ENCODE data around the gene SLC1A6. TPM values are rescaled to one million over a fixed set of nuclear protein-coding genes. Genes with fewer than 3 reads are reported as not detected.

SLC1A6 gene
- polyA plus RNA-seq, 1 donor from 2014 or later: 46.6 TPM

DNA sequence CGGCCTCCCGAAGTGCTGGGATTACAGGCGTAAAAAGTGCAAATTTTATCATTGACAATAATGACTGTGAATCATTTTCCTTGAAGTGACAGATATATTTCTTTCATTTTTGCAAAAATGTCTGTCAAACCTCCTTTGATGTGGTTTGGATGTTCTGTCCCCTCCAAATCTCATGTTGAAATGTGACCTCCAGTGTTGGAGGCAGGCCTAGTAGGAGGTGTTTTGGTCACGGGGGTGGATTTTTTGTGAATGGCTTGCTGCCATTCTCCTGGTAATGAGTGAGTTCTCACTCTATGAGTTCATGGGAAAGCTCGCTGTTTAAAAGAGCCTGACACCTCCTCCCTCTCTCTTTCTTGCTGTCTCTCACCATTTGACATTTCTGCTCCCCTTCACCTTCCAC lies 5.5 kb upstream of the SLC1A6 start:
- Histone ChIP-seq H3K27ac (ENCODE audit: low read length) (no peak overlapping the region), H2AFZ (ENCODE audit: low read depth, low read length) (no peak overlapping the region), H3K4me2 (ENCODE audit: low read length) (no peak overlapping the region), H4K20me1 (ENCODE audit: insufficient read depth) (no peaks in the 10 kb centered on the region), H3K36me3 (ENCODE audit: insufficient read depth, low read length) (no peaks in the 10 kb centered on the region), H3K79me2 (replicated peaks; ENCODE audit: insufficient read depth, low read length) (no peaks in the 10 kb centered on the region), H3K4me3 (ENCODE audit: low read length) (no peak overlapping the region), H3K27me3 (ENCODE audit: insufficient read depth, low read depth, low read length) (no peaks in the 10 kb centered on the region), H3K9me3 (ENCODE audit: low read length) (no peaks in the 10 kb centered on the region), H3K9me2 (ENCODE audit: insufficient read depth, low read length) (no peaks in the 10 kb centered on the region), H3F3A (ENCODE audit: insufficient read depth, low read length, poor library complexity, severe bottlenecking) (no peaks in the 10 kb centered on the region), H3K9ac (ENCODE audit: low read length) (no peak overlapping the region)
- TF ChIP-seq EP300 (conservative IDR thresholded peaks at IDR 0.05; ENCODE audit: poor library complexity, severe bottlenecking) (no peak), MXI1 (conservative IDR thresholded peaks at IDR 0.05; ENCODE audit: poor library complexity, severe bottlenecking) (no peak), EZH2 (IDR thresholded peaks at IDR 0.05; ENCODE audit: borderline replicate concordance, insufficient read depth, low read length, poor library complexity, severe bottlenecking) (no peak)
- TF ChIP-seq, protein P1, sequence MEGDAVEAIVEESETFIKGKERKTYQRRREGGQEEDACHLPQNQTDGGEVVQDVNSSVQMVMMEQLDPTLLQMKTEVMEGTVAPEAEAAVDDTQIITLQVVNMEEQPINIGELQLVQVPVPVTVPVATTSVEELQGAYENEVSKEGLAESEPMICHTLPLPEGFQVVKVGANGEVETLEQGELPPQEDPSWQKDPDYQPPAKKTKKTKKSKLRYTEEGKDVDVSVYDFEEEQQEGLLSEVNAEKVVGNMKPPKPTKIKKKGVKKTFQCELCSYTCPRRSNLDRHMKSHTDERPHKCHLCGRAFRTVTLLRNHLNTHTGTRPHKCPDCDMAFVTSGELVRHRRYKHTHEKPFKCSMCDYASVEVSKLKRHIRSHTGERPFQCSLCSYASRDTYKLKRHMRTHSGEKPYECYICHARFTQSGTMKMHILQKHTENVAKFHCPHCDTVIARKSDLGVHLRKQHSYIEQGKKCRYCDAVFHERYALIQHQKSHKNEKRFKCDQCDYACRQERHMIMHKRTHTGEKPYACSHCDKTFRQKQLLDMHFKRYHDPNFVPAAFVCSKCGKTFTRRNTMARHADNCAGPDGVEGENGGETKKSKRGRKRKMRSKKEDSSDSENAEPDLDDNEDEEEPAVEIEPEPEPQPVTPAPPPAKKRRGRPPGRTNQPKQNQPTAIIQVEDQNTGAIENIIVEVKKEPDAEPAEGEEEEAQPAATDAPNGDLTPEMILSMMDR (IDR thresholded peaks at IDR 0.05; ENCODE audit: poor library complexity, severe bottlenecking): no peak

DNA sequence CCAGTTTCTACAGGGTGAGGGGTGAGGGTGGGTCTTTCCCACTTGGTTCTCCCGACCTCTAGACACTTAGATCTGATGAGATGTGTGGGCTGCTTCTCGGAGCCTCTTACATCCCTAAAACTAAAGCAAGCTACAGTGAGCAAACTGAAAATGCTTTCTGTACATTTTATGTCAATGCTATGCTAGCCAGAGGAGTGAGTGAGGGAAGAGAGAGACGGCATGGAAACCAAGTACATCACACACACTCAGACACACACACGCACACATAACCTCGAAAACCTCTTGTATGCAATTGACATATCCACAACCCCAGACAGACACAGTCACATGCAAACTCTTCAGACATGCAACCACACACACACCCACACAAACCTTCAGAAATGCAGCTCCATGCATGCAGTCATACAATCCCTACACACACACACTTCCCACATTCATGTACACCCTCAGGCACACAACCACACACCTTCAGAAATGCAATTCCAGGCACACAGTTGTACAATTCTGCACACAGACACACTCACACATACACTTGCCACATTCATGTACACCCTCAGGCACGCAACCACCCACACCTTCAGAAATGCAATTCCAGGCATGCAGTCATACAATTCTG lies 1.4 kb downstream of the SLC1A6 start:
- Histone ChIP-seq H3K9me3 (ENCODE audit: low read length) (no peaks in the 10 kb centered on the region), H4K20me1 (ENCODE audit: insufficient read depth) (no peaks in the 10 kb centered on the region), H3K27me3 (ENCODE audit: insufficient read depth, low read depth, low read length) (no peaks in the 10 kb centered on the region), H2AFZ (ENCODE audit: low read depth, low read length) (peak overlapping the region; percentile 56), H3K4me2 (ENCODE audit: low read length) (peak overlapping the region; percentile 72), H3K9ac (ENCODE audit: low read length) (peak overlapping the region; percentile 79), H3F3A (ENCODE audit: insufficient read depth, low read length, poor library complexity, severe bottlenecking) (no peaks in the 10 kb centered on the region), H3K9me2 (ENCODE audit: insufficient read depth, low read length) (no peaks in the 10 kb centered on the region), H3K79me2 (replicated peaks; ENCODE audit: insufficient read depth, low read length) (no peaks in the 10 kb centered on the region), H3K27ac (ENCODE audit: low read length) (peak overlapping the region; percentile 70), H3K4me3 (ENCODE audit: low read length) (peak overlapping the region; percentile 88), H3K36me3 (ENCODE audit: insufficient read depth, low read length) (no peaks in the 10 kb centered on the region)
- no peak for TF ChIP-seq MXI1 (conservative IDR thresholded peaks at IDR 0.05; ENCODE audit: poor library complexity, severe bottlenecking)
- TF ChIP-seq, protein P2, sequence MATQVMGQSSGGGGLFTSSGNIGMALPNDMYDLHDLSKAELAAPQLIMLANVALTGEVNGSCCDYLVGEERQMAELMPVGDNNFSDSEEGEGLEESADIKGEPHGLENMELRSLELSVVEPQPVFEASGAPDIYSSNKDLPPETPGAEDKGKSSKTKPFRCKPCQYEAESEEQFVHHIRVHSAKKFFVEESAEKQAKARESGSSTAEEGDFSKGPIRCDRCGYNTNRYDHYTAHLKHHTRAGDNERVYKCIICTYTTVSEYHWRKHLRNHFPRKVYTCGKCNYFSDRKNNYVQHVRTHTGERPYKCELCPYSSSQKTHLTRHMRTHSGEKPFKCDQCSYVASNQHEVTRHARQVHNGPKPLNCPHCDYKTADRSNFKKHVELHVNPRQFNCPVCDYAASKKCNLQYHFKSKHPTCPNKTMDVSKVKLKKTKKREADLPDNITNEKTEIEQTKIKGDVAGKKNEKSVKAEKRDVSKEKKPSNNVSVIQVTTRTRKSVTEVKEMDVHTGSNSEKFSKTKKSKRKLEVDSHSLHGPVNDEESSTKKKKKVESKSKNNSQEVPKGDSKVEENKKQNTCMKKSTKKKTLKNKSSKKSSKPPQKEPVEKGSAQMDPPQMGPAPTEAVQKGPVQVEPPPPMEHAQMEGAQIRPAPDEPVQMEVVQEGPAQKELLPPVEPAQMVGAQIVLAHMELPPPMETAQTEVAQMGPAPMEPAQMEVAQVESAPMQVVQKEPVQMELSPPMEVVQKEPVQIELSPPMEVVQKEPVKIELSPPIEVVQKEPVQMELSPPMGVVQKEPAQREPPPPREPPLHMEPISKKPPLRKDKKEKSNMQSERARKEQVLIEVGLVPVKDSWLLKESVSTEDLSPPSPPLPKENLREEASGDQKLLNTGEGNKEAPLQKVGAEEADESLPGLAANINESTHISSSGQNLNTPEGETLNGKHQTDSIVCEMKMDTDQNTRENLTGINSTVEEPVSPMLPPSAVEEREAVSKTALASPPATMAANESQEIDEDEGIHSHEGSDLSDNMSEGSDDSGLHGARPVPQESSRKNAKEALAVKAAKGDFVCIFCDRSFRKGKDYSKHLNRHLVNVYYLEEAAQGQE (IDR thresholded peaks at IDR 0.05; ENCODE audit: borderline replicate concordance): no peak
- TF ChIP-seq POLR2AphosphoS5 (IDR thresholded peaks at IDR 0.05): no peak
- no peak for TF ChIP-seq EP300 (conservative IDR thresholded peaks at IDR 0.05; ENCODE audit: poor library complexity, severe bottlenecking)
- no peak for TF ChIP-seq RAD21 (conservative IDR thresholded peaks at IDR 0.05)

DNA sequence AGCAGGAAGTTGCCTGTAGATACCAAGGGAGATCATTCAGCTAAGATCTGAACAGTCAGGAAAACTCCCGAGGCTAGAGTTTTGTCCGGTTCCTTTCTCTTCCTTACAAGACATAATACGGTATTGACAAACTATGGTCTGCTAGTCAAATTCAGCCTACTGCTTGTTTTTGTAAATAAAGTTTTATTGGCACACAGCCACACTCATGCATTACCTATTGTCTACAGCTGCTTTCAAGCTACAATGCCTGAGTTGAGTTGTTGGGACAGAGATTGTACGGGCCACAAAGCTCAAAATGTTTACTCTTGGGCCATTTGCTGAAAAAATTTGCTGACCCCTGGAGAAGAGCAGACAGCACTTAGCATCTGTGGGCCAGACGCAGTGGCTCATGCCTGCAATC lies 2.5 kb downstream of the SLC1A6 start:
- Histone ChIP-seq H3F3A (ENCODE audit: insufficient read depth, low read length, poor library complexity, severe bottlenecking) (no peaks in the 10 kb centered on the region), H4K20me1 (ENCODE audit: insufficient read depth) (no peaks in the 10 kb centered on the region), H3K4me3 (ENCODE audit: low read length) (no peak overlapping the region), H3K9ac (ENCODE audit: low read length) (no peak overlapping the region), H3K4me2 (ENCODE audit: low read length) (no peak overlapping the region), H3K79me2 (replicated peaks; ENCODE audit: insufficient read depth, low read length) (no peaks in the 10 kb centered on the region), H2AFZ (ENCODE audit: low read depth, low read length) (no peak overlapping the region), H3K27me3 (ENCODE audit: insufficient read depth, low read depth, low read length) (no peaks in the 10 kb centered on the region), H3K9me3 (ENCODE audit: low read length) (no peaks in the 10 kb centered on the region), H3K27ac (ENCODE audit: low read length) (no peak overlapping the region), H3K9me2 (ENCODE audit: insufficient read depth, low read length) (no peaks in the 10 kb centered on the region), H3K36me3 (ENCODE audit: insufficient read depth, low read length) (peaks cover 3% of the 10 kb centered on the region)
- no peak for TF ChIP-seq TAF1 (IDR thresholded peaks at IDR 0.05; ENCODE audit: low read depth)
- no peak for TF ChIP-seq POLR2AphosphoS5 (IDR thresholded peaks at IDR 0.05)
- no peak for TF ChIP-seq RAD21 (conservative IDR thresholded peaks at IDR 0.05)
- TF ChIP-seq, protein P1 (IDR thresholded peaks at IDR 0.05; ENCODE audit: poor library complexity, severe bottlenecking): no peak
- no peak for TF ChIP-seq EP300 (conservative IDR thresholded peaks at IDR 0.05; ENCODE audit: poor library complexity, severe bottlenecking)

Data from neural cell (in vitro differentiated cells).